Ovary (tissue), 9 donors: ENCODE data around the gene SH3BP4. TPM values are rescaled to one million over a fixed set of nuclear protein-coding genes. Genes with fewer than 3 reads are reported as not detected.

Experiments used
- DNase-seq, 5 donors: peaks; one replicate each; pipeline ENCODE4 v3.0.0-alpha.2; 2019 to 2020
- H3K27ac ChIP-seq, 2 donors: fragments of 200-600 bp; one replicate each; pipeline versions ENCODE4 v1.5.1 to v1.8.0; 2019 to 2022
- H3K27me3 ChIP-seq: fragments of 200-600 bp; one replicate; pipeline ENCODE4 v1.8.0; 2022
- H3K36me3 ChIP-seq: fragments of 200-600 bp; sonication (generic); one replicate; pipeline ENCODE4 v1.5.1; 2019
- H3K4me1 ChIP-seq: one replicate; pipeline ENCODE4 v1.8.1; 2013; ENCODE audit warnings: mild to moderate bottlenecking, moderate library complexity; ENCODE audit not compliant: insufficient read depth
- H3K4me3 ChIP-seq: fragments of 200-600 bp; sonication (generic); one replicate; pipeline ENCODE4 v1.5.1; 2017
- H3K9me3 ChIP-seq, 2 donors: fragments of 200-600 bp in 1 of 2; sonication (generic) in 1 of 2; one replicate each; pipeline versions ENCODE4 v1.5.1 to v1.8.1; 2013 to 2019; ENCODE audit warnings: mild to moderate bottlenecking in 1 of 2, moderate library complexity in 1 of 2
- CTCF ChIP-seq, 3 donors: fragments of 450-650 bp in 2 of 3; fragments of 200-600 bp in 1 of 3; IDR thresholded peaks; one replicate each; pipeline versions ENCODE4 v1.5.1 to v1.8.0; 2016 to 2022; ENCODE audit warnings: antibody characterized with exemption in 3 of 3, mild to moderate bottlenecking in 1 of 3
- EP300 ChIP-seq: sonication (generic); formaldehyde crosslinking; IDR thresholded peaks from one replicate; pipeline ENCODE4 v1.6.1; 2017; ENCODE audit warnings: antibody characterized with exemption
- POLR2A ChIP-seq: fragments of 450-650 bp; IDR thresholded peaks from one replicate; pipeline ENCODE4 v1.6.1; 2017; ENCODE audit warnings: antibody characterized with exemption, mild to moderate bottlenecking, moderate library complexity
- WGBS, 3 donors: extraction: QIAGEN DNeasy Blood & Tissue Kit in 1 of 3; methylation state at CpG; one replicate each; pipeline versions ENCODE4 v1.1.5 to v1.1.7; 2013 to 2017; 5-methylcytosine and 5-hydroxymethylcytosine counted together
- intact Hi-C, 4 donors: fragments of 100-400 bp; cut with DNase I; formaldehyde crosslinking; loops; one replicate each; pipeline versions ENCODE4 v1.11.0 to v1.15.1; 2022 to 2023
- polyA plus RNA-seq, 2 donors: library from polyadenylated mRNA; stranded (reverse); fragments of 200-250 nt in 1 of 2; fragments of 350-450 nt in 1 of 2; fragmentation: Illumina TruSeq in 1 of 2; extraction: RNeasy Lipid Tissue Mini Kit (QIAGEN cat#74804) in 1 of 2; gene quantifications; one replicate each; pipeline ENCODE4 v1.2.3, GENCODE V29; 2013 to 2014
- total RNA-seq, 7 donors: library from RNA; depleted of rRNA in 2 of 7; stranded (reverse); fragments of >200 nt in 2 of 7; fragmentation: NEBNext Ultra II Directional in 3 of 7; extraction: Animal tissue kit (Norgen Biotek cat#: 25700) in 3 of 7; gene quantifications; one replicate each; pipeline versions ENCODE4 v1.1.0 to v1.2.4, GENCODE V29; 2016 to 2023
- donor health status: DM: no; HTN: no; CAD: no; lungs with moderate emphysema.
- donor health status: DM: no; HTN: no; CAD: no.
- donor health status: Bipolar disorder and iron deficiency.
- donor health status: DM: yes; HTN: yes; CAD: no.
- donor health status: DM: no; HTN: no; CAD: no.
- donor health status: DM: yes; HTN: yes; CAD: no.

Gene SH3BP4
- total and polyA plus RNA-seq, 9 donors, result 20.3 to 44.9 (median 36.9) TPM

- DNase-seq, result no peak
- intact Hi-C loops, result no loop called here
- H3K4me3 ChIP-seq, result no peak overlapping the region
- H3K27me3 ChIP-seq, result no peaks in the 10 kb centered on the region
- H3K27ac ChIP-seq, result no peak overlapping the region
- H3K9me3 ChIP-seq, result no peaks in the 10 kb centered on the region
- WGBS, 3 donors, result 93 to 96% (median 96%) methylated on average over 5 of the region's 5 CpGs
- peaks cover 1% of the 10 kb centered on the region for H3K4me1 ChIP-seq
- no peak for TF ChIP-seq EP300
- TF ChIP-seq POLR2A, result no peak
- no peak for TF ChIP-seq CTCF (IDR thresholded peaks at IDR 0.05)
- no peaks in the 10 kb centered on the region for H3K36me3 ChIP-seq
These were observed 35.1 kb upstream of the SH3BP4 start for GRCh38 chr2:234916674-234917073.

- H3K9me3 ChIP-seq, result no peaks in the 10 kb centered on the region
- intact Hi-C loops, result no loop called here
- TF ChIP-seq CTCF (IDR thresholded peaks at IDR 0.05), result no peak
- TF ChIP-seq POLR2A, result no peak
- TF ChIP-seq EP300, result no peak
- WGBS, 3 donors, result 7 to 14% (median 10%) methylated on average over 6 of the region's 6 CpGs
- H3K4me1 ChIP-seq, result peaks cover 1% of the 10 kb centered on the region
- no peak overlapping the region for H3K27ac ChIP-seq
- no peaks in the 10 kb centered on the region for H3K27me3 ChIP-seq
- DNase-seq, result no peak
- H3K36me3 ChIP-seq, result no peaks in the 10 kb centered on the region
- H3K4me3 ChIP-seq, result no peak overlapping the region
These were observed 34.4 kb upstream of the SH3BP4 start for GRCh38 chr2:234917211-234917975.

- TF ChIP-seq CTCF (IDR thresholded peaks at IDR 0.05) (no peak), POLR2A (no peak), EP300 (no peak)
- Histone ChIP-seq H3K4me1 (peaks cover 1% of the 10 kb centered on the region), H3K36me3 (no peaks in the 10 kb centered on the region), H3K9me3 (no peaks in the 10 kb centered on the region), H3K27me3 (no peaks in the 10 kb centered on the region), H3K4me3 (no peak overlapping the region), H3K27ac (no peak overlapping the region)
- 87 to 98% (median 91%) methylated on average over 3 of the region's 3 CpGs for WGBS, 3 donors
- intact Hi-C loops, result no loop called here
- no peak for DNase-seq
These were observed 32.1 kb upstream of the SH3BP4 start for GRCh38 chr2:234919711-234920110.

- Histone ChIP-seq H3K27me3 (no peaks in the 10 kb centered on the region), H3K4me3 (no peak overlapping the region), H3K27ac (no peak overlapping the region), H3K9me3 (no peaks in the 10 kb centered on the region), H3K36me3 (no peaks in the 10 kb centered on the region), H3K4me1 (peaks cover 1% of the 10 kb centered on the region)
- DNase-seq, result no peak
- TF ChIP-seq CTCF (IDR thresholded peaks at IDR 0.05), result no peak
- no peak for TF ChIP-seq POLR2A
- no peak for TF ChIP-seq EP300
- WGBS, 3 donors, result 90 to 95% (median 94%) methylated on average over 2 of the region's 2 CpGs
- intact Hi-C loops, result no loop called here
These were observed 31.0 kb upstream of the SH3BP4 start for GRCh38 chr2:234920836-234921235.
